Activated CD8-positive, alpha-beta memory T cell treated with anti-CD3 and anti-CD28 coated beads, Interleukin-2, amount 50 U/mL, for 4 hours (primary cell): Measurements from ENCODE around the gene BCAP31.

Experiments
- DNase-seq: peaks from one replicate; pipeline ENCODE4 v3.0.0-alpha.2; 2020

BCAP31 gene

DNA sequence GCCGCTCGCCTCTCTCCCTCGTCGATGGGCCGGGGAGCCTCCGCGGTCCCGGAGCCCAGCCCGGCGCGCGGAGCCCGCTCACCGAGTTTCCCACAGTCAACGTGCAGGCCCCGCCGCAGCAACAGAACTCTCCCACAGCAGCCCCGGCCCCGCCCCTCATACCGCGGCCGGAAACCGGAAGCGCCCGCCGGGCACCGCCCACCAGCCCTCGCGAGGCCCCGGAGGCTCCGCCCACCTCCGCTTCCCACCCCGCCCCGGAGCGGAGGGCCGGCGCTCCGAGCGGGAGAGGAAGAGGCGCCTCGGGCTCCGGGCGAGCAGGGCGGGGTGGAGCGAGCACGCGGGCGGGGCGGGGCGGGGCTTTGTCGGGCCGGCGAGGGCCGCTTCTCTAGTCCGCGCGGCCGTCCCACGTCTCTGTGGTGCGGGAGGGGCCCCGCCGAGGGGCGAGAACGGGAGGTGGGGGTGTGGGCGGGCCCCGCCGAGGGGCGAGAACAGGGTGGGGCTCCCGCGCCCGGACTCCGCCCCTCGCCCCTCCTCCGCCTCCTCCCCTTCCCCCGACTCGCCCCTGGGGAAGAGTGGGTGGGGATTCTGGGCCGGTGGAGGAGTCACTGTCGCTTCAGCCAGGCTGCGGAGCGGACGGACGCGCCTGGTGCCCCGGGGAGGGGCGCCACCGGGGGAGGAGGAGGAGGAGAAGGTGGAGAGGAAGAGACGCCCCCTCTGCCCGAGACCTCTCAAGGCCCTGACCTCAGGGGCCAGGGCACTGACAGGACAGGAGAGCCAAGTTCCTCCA is at the start of gene BCAP31, which contains the start of gene ABCD1:
Gene BCAP31, minus strand, starts transcription at position 136 of the 787 bp plus-strand sequence. CDS start 1,143 bp downstream, outside the sequence.
Gene ABCD1, plus strand, starts transcription at position 605 of the 787 bp plus-strand sequence. CDS start 411 bp downstream, outside the sequence.
- DNase-seq, result peak; percentile 87

DNA sequence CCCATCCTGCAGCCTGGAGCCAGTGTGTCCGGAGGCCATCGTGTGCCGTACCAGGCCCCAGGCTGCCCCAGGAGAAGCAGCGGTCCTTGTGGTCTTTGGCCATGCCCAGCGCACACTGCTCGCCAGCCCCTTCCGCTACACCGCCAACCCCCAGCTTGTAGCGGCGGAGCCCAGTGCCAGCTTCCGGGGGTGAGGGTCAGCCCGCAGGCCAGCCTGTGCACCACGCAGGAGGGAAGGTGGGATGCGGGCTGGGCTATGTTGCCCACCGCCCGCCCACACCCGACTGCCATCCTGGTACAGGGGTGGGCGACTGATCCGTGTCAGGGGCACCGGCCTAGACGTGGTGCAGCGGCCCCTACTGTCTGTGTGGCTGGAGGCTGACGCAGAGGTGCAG is 49.0 kb upstream of the BCAP31 start:
- peak; percentile 14 for DNase-seq

DNA sequence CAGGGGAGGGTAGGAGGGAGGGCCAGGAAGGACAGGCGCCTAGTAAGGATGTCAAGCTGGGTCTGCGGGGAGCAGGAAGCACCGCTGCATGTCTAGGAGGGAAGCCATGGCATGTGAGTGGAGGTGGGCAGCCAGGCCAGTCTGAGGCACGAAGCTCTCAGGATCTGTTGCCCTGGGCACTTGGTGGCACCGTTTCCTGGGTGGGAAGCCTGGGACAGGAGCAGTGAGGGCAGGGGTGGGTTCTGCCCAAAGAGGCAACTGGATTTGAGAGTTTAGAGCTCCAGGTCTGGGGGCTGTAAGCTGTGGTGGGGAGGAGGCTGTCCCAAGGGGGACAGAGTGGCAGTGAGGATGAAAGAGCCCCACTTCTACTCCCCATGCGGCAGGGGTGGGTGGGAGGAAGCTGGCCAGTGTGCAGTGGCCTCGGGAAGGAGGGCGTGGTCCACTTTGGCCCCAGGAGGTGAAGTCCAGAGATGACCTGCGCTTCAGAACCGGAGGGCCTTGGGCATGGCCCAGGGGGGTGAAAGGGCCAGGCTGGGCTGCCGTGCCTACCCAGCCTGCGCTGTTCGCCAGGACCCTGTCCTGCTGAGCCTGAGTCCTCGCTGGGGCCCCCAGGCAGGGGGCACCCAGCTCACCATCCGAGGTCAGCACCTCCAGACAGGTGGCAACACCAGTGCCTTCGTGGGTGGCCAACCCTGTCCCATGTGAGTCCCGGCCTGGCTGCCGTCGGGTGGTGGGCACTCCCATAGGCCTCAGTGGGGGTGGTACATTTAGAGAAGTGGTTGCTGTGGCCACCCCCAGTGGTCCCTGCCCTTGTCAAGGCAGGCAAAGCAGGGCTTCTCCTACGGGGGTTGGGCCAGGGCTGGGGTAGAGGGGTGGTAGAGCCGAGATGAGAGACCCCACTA is 48.4 kb upstream of the BCAP31 start:
- DNase-seq, result peak; percentile 11

DNA sequence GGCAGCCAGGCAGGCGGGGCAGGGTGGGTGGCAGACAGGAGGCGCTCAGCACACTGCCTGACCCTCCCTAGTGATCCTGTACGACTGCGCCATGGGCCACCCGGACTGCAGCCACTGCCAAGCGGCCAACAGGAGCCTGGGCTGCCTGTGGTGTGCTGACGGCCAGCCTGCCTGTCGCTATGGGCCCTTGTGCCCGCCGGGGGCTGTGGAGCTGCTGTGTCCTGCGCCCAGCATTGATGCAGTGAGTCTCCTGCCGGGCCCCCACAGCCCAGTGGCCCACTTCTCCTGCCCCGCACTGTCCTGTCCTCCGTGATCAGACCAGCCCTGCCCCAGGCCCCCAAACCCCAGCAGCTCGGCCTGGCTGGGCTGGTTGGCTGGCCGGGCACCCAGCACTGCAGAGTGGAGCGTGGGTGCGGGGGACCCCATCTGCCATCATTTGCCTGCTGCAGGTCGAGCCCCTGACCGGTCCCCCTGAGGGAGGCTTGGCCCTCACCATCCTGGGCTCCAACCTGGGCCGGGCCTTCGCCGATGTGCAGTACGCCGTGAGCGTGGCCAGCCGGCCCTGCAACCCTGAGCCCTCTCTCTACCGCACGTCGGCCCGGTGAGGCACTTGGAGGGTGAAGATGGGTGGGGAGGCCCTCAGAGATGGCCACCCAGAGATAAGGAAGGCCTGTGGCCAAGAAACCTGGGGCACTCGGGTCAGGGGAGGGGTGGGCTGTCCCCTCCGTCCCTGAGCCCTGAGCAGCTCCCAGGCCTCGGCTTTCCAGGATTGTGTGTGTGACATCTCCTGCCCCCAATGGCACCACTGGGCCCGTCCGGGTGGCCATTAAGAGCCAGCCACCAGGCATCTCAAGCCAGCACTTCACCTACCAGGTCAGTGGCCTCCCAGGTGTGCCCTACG is 47.5 kb upstream of the BCAP31 start:
- DNase-seq, result peak; percentile 8

DNA sequence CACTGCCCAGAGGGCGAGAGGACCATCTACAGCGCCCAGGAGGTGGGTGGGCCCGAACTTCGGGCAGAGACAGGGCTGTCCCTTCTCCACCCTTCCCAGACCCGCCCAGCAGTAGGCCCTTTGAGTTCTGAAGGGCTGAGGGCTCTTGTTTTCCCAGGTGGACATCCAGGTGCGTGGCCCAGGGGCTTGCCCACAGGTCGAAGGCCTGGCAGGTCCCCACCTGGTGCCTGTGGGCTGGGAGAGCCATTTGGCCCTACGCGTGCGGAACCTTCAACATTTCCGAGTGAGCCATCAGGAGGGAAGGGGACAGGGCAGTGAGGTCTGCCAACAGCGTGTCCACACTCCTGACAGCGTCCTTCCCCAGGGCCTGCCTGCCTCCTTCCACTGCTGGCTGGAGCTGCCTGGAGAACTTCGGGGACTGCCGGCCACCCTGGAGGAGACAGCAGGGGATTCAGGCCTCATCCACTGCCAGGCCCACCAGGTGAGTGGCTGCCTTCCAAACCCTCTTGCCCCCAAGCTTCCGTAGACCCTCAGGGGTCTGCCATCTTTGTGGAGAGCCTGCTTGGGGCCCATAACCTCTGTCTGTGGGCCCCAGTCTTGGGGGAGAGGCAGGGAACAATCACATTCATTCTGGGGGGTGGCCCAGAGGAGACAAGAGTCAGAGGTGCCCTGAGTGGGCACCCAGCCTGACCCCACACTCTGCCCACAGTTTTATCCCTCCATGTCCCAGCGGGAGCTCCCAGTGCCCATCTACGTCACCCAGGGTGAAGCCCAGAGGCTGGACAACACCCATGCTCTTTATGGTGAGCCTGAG is 46.6 kb upstream of the BCAP31 start:
- DNase-seq, result peak; percentile 12

DNA sequence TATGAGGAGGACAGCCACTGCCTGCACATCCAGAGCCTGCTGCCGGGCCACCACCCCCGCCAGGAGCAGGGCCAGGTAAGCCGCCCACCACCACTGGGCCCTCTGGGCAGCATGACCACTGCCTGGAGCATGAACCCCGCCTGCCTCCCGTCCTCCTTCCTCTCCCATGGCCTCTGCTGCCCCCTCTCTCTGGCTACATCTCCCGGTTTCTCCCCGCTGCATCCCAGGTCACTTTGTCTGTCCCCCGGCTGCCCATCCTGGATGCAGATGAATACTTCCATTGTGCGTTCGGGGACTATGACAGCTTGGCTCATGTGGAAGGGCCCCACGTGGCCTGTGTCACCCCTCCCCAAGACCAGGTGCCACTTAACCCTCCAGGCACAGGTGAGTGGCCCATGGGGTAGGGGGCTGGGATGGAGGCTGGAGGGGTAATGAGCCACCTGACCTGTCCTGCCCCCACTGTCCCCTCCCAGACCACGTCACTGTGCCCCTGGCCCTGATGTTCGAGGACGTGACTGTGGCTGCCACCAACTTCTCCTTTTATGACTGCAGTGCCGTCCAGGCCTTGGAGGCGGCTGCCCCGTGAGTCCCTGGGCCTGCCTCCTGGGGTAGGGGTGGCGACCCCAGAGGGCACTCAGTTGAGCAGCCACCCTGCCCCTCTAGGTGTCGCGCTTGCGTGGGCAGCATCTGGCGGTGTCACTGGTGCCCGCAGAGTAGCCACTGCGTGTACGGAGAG is 45.8 kb upstream of the BCAP31 start:
- DNase-seq, result peak; percentile 13

DNA sequence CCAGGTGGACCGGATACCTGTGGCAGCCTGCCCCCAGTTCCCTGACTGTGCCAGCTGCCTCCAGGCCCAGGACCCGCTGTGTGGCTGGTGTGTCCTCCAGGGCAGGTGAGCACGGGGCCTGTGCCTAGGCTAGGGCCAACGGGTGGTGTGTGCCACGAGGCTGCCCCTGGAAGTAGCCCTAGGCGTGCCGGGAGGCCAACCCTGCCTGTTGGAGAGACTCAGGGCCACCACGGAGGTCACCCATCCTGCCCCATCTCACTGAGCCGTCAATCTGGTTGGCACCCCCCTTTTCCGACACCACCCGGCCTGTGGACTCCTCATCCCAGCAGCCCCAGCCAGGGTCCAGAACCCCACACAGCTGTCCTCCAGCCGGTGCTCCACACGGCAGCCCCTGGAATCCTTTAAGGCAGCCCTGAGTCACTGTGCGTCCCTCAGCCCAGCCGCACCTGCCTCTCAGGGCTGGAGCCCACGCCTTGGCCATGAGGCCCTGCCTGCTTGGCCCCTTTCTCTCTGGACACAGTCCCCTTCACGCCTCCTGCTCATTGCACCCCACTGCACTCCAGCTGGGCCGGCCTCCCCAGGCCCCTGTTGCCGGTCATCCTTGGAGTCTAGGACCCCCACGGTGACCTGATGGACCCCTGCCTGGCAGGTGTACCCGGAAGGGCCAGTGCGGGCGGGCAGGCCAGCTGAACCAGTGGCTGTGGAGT is 45.1 kb upstream of the BCAP31 start:
- DNase-seq, result peak; percentile 7

DNA sequence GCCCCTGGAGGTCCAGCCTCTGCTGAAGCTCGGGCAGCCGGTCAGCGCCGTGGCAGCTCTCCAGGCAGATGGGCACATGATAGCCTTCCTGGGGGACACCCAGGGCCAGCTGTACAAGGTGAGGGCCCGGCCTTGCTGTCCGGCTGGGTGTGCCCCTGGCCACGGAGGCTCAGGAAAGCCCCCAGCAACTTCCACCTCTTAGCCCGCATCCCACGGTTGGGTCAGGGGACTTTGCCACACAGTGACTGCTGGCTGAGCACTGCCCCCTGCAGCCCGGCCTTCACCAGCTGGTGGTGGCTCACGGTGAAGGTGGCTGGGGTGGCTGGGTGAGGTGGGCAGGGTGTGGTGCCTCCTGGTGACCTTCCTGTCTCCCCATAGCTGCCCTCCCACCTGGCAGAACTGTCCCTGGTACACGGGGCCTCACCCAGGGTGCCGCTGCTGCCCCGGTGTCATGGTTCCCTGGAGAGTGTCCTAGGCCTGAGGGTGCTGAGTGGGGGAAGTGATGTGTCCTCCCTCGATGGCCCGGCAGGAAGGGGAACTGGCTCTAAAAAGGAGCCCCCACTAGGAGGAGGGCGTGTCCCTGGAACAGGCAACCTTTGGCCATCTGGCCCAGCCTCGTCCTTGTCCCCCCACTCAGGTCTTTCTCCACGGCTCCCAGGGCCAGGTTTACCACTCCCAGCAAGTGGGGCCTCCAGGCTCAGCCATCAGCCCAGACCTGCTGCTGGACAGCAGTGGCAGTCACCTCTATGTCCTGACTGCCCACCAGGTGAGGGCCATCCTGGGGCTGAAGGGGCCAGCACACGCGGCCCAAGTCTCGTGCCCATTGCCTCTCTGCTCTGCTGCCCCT is 44.3 kb upstream of the BCAP31 start:
- peak; percentile 14 for DNase-seq

DNA sequence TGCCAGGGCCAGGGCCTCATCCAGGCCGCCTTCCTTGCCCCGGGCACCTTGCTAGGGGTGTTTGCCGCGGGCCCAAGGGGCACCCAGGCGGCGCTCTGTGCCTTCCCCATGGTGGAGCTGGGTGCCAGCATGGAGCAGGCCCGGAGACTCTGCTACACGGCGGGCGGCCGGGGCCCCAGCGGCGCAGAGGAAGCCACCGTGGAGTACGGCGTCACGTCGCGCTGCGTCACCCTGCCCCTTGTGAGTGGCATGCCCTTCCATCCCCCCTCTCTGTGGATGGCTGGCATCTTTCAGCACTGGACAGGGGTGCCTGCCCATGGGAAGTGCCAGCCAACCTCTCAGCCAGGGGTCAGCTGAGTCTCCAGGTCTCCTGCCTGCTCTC is 43.5 kb upstream of the BCAP31 start:
- no peak for DNase-seq

DNA sequence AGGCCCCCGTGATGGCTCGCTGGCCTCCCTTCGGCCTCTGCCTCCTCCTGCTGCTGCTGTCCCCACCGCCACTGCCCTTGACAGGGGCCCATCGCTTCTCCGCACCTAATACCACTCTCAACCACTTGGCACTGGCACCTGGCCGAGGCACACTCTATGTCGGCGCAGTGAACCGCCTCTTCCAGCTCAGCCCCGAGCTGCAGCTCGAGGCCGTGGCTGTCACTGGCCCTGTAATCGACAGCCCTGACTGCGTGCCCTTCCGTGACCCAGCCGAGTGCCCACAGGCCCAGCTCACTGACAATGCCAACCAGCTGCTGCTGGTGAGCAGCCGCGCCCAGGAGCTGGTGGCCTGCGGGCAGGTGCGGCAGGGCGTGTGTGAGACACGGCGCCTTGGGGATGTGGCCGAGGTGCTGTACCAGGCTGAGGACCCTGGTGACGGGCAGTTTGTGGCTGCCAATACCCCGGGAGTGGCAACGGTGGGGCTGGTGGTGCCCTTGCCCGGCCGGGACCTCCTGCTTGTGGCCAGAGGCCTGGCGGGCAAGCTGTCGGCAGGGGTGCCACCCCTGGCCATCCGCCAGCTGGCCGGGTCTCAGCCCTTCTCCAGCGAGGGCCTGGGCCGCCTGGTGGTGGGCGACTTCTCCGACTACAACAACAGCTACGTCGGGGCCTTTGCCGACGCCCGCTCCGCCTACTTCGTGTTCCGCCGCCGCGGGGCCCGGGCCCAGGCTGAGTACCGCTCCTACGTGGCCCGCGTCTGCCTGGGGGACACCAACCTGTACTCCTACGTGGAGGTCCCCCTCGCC is 42.9 kb upstream of the BCAP31 start:
- peak; percentile 15 for DNase-seq

DNA sequence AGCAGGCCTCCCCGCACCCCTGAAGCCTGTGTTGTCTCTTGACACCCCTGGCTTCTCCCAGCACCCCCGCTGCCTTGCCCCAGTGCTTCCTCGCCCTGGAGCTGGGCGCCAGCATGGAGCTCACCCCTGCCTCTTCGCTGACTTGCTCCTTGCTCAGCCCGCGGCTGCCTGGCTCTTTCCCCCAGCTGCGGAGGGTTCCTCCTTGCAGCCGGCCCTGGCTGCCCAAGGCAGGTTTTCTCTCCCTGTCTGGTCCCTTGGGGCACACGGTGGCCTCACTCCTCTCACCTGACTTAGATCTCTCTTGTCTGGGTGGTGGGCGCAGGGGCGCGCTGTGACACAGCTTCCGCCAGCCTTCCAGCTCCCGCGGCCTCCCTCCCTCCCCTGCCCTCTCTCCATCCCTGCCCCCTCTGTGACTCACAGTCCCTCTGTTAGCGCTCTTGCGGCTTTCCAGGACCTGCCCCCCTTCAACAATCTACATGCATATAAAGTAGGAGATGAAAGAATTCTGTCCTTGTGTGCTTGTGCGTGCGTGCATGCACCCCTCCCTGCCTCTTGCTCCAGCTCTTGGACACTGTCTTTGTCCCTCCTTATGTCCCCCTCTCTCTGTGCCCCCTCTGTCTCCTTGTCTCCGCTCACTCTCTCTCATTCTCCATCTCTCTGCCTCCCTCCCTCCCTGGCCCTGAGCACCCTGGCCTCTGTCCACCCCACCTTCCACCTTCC is 42.1 kb upstream of the BCAP31 start:
- DNase-seq, result peak; percentile 53

DNA sequence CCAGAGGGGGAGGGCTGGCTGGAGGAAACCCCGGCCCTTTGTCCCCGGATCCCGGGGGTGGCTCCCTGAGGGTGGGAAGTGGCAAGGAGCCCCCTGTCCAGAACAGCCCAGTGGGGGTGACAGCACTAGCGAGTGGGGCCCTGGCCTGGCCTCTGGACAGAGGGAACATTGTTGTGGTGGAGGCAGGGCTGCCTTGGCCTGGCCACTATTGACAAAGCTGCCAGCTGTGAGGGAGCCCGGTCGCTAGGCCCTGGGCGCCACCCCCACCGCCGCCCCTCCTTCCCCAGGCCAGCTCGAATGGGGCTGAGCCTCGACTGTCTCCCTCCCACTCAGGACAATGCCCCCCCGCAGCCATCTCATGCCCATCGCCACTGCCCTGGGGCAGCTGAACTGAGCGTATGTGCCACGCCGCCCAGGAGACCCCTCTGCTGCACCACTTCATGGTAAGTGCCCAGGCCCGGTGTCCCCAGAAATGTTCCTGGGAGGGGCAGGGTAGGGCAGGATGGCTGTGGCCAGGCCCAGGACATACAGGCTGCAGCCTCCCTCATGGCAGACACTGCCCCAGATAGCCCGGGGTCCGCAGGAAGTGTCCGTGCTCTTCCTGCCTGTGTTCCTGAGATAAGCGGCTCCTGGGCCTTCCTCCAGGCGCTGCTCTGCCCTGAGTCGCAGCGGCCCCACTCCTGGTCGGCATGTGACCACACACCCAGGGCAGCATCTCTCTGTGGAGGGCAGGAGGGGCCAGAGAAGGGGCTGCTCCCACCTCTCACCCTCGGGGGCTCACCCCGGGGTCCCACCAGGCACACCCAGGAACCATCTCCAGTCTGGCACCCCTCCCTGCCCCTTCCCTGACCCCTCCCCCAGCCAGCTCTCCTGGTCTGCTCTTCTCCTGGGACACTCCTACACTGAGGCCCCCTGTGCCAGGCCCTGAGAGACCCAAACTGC is 41.2 kb upstream of the BCAP31 start:
- no peak for DNase-seq

DNA sequence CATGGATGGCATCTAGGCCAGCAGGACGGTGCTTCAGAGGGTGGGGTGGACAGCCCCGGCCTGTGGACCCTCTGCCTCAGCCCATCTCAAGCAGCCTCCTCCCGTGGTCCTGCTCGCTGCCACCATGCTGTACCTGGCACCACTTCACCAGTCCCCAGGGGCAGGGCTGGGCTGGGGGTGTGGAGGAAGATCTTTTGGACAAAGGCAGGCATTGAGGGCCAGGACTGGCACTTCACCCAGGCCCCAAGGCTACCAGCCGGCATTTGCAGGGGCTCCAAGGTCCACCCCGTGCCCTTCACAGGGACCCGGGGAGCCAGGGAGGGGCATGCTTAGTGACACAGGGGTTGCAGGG is 40.6 kb upstream of the BCAP31 start:
- peak; percentile 16 for DNase-seq

DNA sequence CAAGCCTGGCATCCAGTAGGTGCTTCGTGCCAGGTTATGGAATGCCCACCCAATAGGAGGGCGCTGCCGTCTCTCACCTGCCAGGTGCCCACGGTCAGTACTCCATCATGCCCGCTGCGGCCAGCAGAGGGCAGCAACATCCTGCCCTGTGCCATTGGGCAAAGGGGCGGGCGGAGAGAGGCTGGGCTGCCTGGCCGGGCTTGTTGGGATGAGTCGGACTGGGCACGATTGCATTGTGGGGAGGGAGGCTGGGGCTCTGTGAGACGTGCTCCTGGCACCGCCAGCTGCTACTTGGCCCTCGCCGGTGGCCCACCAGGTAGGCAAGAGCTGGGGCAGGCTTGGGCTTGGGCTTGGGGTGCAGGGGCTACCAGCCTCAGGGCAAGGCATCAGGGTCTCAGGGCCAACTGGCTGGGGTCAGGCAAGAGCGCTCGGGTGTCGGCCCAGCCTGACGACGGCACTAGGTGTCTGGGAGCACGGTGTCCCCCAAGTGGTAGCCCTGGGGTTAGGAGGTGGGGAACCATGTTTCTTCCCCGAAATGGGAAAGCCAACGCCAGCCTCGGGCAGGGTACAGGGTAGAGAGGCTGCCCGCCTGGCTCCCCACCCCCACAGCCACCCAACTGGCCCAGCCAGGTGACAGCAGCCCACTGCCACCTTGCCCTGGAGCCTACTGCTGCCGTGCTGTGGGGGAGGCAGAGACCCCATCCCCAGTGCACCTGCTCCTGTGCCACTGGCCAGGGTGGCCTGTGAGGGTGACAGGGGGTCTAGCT is 40.0 kb upstream of the BCAP31 start, which contains the start of gene PLXNB3:
Gene PLXNB3, plus strand, starts transcription at position 261 of the 767 bp plus-strand sequence. CDS start 1,287 bp downstream, outside the sequence.
- peak; percentile 82 for DNase-seq

DNA sequence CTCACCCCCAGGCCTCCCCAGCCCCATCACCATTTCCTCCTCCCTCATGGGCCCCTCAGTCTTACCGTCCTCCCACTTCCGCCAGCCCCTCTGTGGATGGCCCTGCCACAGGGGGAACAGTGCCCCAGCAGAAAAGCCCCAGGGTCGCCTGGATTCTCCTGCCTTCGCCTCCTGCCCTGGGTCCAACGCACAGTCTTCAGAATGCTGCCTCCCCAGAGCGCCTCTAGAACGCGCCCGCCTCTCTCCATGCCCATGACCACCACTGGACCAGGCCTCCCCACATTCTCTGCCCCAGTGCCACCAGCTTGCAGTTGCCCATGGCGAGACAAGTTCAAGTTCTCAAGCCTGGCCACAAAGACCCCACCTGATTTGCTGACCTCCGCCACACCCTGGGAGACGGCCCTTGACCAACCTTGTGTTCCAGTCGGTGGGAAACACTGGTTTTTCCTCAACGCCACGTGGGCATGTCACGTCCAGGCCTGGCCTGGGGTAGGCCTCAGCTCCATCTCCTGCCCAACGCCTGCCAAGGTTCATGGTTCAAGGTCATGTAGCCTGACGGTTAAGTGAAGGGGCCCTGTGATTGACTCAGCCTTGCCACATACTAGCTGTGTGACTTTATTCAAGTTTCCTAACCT is 39.2 kb upstream of the BCAP31 start:
- DNase-seq, result peak; percentile 14
